Activated CD8-positive, alpha-beta memory T cell treated with anti-CD3 and anti-CD28 coated beads, Interleukin-2, amount 10 ng/mL, durations not matched to agents 7 days and 5 days (primary cell): ENCODE results near the gene BMF. TPM values are rescaled to one million over a fixed set of nuclear protein-coding genes. Genes with fewer than 3 reads are reported as not detected.
"Not testable (repeated sequence)": the region's sequence is repeated elsewhere in the genome, so short reads cannot be mapped to it uniquely, and the experiment has no call there.

ENCODE experiments used
- ATAC-seq: fragments of 150-1000 bp; cut with Tn5 transposase; one replicate; pipeline ENCODE4 v1.10.0; 2021; ENCODE audit warnings: moderate library complexity
- CTCF ChIA-PET: fragments of 350-600 bp; sonication (Branson Sonifier 250); formaldehyde crosslinking; loops from one replicate; lab custom pipeline; 2021; ENCODE audit warnings: antibody characterized with exemption; lab: Charles Lee
- DNase-seq: peaks from one replicate; pipeline ENCODE4 v3.0.0-alpha.2; 2020
- H3K27ac Mint-ChIP-seq: one replicate; pipeline ENCODE4 v1.8.0; 2021; ENCODE audit warnings: mild to moderate bottlenecking, mixed read lengths
- H3K27me3 Mint-ChIP-seq: one replicate; pipeline ENCODE4 v1.8.0; 2021; ENCODE audit warnings: mixed read lengths
- H3K36me3 Mint-ChIP-seq: one replicate; pipeline ENCODE4 v1.8.0; 2021; ENCODE audit warnings: mild to moderate bottlenecking, mixed read lengths
- H3K4me1 Mint-ChIP-seq: one replicate; pipeline ENCODE4 v1.8.0; 2021; ENCODE audit warnings: mixed read lengths
- H3K4me3 Mint-ChIP-seq: one replicate; pipeline ENCODE4 v1.8.0; 2021; ENCODE audit warnings: mild to moderate bottlenecking, moderate library complexity, mixed read lengths
- H3K9me3 Mint-ChIP-seq: one replicate; pipeline ENCODE4 v1.8.0; 2022; ENCODE audit warnings: low read depth, mixed read lengths
- total RNA-seq, 2 experiments: library from RNA; stranded (reverse); gene quantifications; one replicate each; pipeline ENCODE4 v1.2.3, GENCODE V29; 2021

BMF gene
- total RNA-seq, 2 experiments from 2014 or later: 3.6 to 13.0 TPM

DNA sequence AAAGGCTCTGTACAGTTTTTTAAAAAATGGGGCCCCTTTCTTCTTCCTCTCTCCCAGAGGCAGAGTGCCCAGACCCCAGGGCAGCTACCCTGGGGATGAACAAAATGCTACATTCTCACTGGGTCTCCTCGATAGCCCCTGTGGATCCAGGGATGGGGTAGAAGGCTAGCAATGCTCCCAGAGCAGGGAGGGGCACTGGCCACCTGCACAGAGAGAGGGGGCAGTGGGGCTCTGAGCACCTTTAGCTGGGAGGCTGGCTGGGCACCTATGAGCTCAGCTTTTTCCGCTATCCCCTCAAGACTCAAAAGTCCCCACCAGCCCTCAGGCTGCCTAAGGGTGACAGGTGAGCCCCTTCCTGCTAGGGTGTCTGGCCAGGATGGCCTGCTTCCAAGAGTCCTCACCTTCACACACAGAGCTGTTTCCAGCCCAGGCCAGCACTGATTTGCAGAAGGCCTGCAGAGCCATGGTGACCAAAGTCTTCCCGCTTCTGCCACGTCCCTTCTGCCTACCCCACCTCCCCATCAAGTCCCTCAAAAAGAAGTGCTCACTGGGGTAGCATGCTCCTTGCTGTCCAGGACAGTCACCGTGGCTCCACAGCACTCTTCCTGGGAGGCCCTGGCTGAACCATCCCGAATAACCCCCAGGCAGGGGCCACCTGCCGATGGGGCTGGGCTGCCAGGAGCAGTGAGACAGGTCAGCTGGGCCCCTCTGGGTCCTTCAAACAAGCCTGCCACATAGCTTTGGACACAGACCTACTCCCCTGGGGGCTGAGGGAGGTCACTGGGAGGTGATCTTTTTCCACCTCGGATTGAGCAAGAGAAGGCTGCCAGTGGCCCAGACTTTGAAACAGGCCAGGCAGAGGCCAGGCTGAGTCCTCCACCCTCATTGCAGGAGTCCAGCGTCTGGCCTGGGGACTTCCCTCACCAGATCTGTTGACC, 20.4 kb downstream of the BMF start:
- Mint-ChIP-seq H3K9me3 (no peaks in the 10 kb centered on the region), H3K27ac (no peak overlapping the region), H3K4me1 (peaks cover 5% of the 10 kb centered on the region), H3K4me3 (no peak overlapping the region), H3K36me3 (no peaks in the 10 kb centered on the region), H3K27me3 (peaks cover 8% of the 10 kb centered on the region)
- DNase-seq (no peak), ATAC-seq (no peak)
- CTCF ChIA-PET: interaction anchor here (0.6 to 13.4 kb wide), 2 partner anchors 12 to 19 kb away, joined by 3 to 139 read pairs; partner anchors contain the start of gene BMF

- H3K36me3 Mint-ChIP-seq: no peaks in the 10 kb centered on the region
- no peak for ATAC-seq
- CTCF ChIA-PET: interaction anchor here (0.6 to 13.4 kb wide), 2 partner anchors 13 to 20 kb away, joined by 3 to 139 read pairs; partner anchors contain the start of gene BMF
These were observed 21.4 kb downstream of the BMF start for GRCh38 chr15:40087068-40087810.

GRCh38 chr15:40085266-40085665, 23.4 kb downstream of the BMF start:
- Mint-ChIP-seq H3K27ac (no peak overlapping the region), H3K27me3 (peaks cover 31% of the 10 kb centered on the region), H3K4me3 (no peak overlapping the region), H3K9me3 (no peaks in the 10 kb centered on the region), H3K36me3 (no peaks in the 10 kb centered on the region), H3K4me1 (peaks cover 12% of the 10 kb centered on the region)
- ATAC-seq (no peak), DNase-seq (no peak)
- CTCF ChIA-PET: no interaction called here

More at GRCh38 chr15:40087068-40087810, 21.4 kb downstream of the BMF start:
- peaks cover 14% of the 10 kb centered on the region for H3K27me3 Mint-ChIP-seq
- no peak overlapping the region for H3K4me3 Mint-ChIP-seq
- no peak for DNase-seq
- H3K4me1 Mint-ChIP-seq: peaks cover 3% of the 10 kb centered on the region
- H3K27ac Mint-ChIP-seq: no peak overlapping the region
- no peaks in the 10 kb centered on the region for H3K9me3 Mint-ChIP-seq

GRCh38 chr15:40084650-40085049, 24.0 kb downstream of the BMF start:
- DNase-seq (no peak), ATAC-seq (no peak)
- H3K27ac Mint-ChIP-seq: no peak overlapping the region
- CTCF ChIA-PET: no interaction called here
- peaks cover 15% of the 10 kb centered on the region for H3K4me1 Mint-ChIP-seq
- H3K36me3 Mint-ChIP-seq: no peaks in the 10 kb centered on the region
- H3K27me3 Mint-ChIP-seq: peaks cover 33% of the 10 kb centered on the region
- H3K9me3 Mint-ChIP-seq: no peaks in the 10 kb centered on the region
- H3K4me3 Mint-ChIP-seq: no peak overlapping the region

- Mint-ChIP-seq H3K4me1 (peaks cover 15% of the 10 kb centered on the region), H3K27ac (no peak overlapping the region), H3K9me3 (no peaks in the 10 kb centered on the region), H3K27me3 (peaks cover 33% of the 10 kb centered on the region), H3K36me3 (no peaks in the 10 kb centered on the region), H3K4me3 (no peak overlapping the region)
- CTCF ChIA-PET: interaction anchor here (0.8 to 2.3 kb wide), 2 partner anchors 22 to 193 kb away, joined by 3 to 5 read pairs; no protein-coding TSS in a partner anchor
- no peak for ATAC-seq
- no peak for DNase-seq
These were observed 26.3 kb downstream of the BMF start for GRCh38 chr15:40082195-40082883.

DNA sequence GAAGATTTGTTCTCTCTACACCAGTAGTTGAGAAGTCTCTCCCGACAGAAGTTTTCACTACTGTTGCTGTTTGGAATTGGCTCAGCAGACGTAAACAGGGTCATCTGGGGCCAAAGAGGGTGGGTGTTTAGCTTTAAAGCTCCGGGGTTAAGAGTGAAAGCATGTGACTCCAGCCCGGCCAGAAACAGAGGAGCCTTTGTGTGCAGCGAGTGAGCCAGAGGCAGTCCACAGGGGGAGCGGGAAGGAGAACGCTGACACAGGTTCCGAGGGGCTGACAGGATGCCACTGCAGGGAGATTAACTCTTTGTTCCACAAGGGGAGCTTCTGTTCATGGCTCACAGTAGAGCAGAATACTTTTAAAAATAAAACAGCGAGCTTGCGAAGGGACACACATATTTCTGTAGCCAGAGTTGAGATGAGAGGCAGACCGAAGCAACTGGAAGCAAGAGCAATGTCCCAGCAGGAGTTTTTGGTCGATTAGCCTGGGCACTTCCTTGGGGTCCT, 26.9 kb downstream of the BMF start:
- Mint-ChIP-seq H3K9me3 (no peaks in the 10 kb centered on the region), H3K27me3 (peaks cover 33% of the 10 kb centered on the region), H3K36me3 (no peaks in the 10 kb centered on the region), H3K4me3 (no peak overlapping the region), H3K4me1 (peaks cover 15% of the 10 kb centered on the region), H3K27ac (no peak overlapping the region)
- ATAC-seq (no peak), DNase-seq (no peak)
- CTCF ChIA-PET: interaction anchor here (2.3 kb wide), 1 partner anchor 22 kb away, joined by 5 read pairs; no protein-coding TSS in a partner anchor

- Mint-ChIP-seq H3K36me3 (no peaks in the 10 kb centered on the region), H3K4me1 (peaks cover 15% of the 10 kb centered on the region), H3K4me3 (no peak overlapping the region), H3K9me3 (no peaks in the 10 kb centered on the region), H3K27me3 (peaks cover 33% of the 10 kb centered on the region), H3K27ac (no peak overlapping the region)
- no peak for DNase-seq
- no peak for ATAC-seq
- CTCF ChIA-PET: interaction anchor here (2.3 kb wide), 1 partner anchor 23 kb away, joined by 5 read pairs; no protein-coding TSS in a partner anchor
These were observed 27.8 kb downstream of the BMF start for GRCh38 chr15:40080847-40081246.

- CTCF ChIA-PET: no interaction called here
- no peak overlapping the region for H3K4me3 Mint-ChIP-seq
These were observed 28.6 kb downstream of the BMF start for GRCh38 chr15:40080104-40080503.

GRCh38 chr15:40079456-40079855, 29.2 kb downstream of the BMF start:
- Mint-ChIP-seq H3K36me3 (no peaks in the 10 kb centered on the region), H3K4me1 (peaks cover 15% of the 10 kb centered on the region), H3K27me3 (peaks cover 30% of the 10 kb centered on the region), H3K4me3 (no peak overlapping the region), H3K27ac (no peak overlapping the region), H3K9me3 (no peaks in the 10 kb centered on the region)
- CTCF ChIA-PET: interaction anchor here (1.3 kb wide), 1 partner anchor 12 kb away, joined by 3 read pairs; no protein-coding TSS in a partner anchor
- ATAC-seq (no peak), DNase-seq (no peak)

More at GRCh38 chr15:40080104-40080503, 28.6 kb downstream of the BMF start:
- DNase-seq (no peak), ATAC-seq (no peak)
- Mint-ChIP-seq H3K27ac (no peak overlapping the region), H3K36me3 (no peaks in the 10 kb centered on the region), H3K4me1 (peaks cover 15% of the 10 kb centered on the region), H3K9me3 (no peaks in the 10 kb centered on the region), H3K27me3 (peaks cover 33% of the 10 kb centered on the region)

- Mint-ChIP-seq H3K36me3 (no peaks in the 10 kb centered on the region), H3K4me3 (no peak overlapping the region), H3K4me1 (peaks cover 14% of the 10 kb centered on the region), H3K27me3 (peaks cover 4% of the 10 kb centered on the region), H3K27ac (no peak overlapping the region), H3K9me3 (no peaks in the 10 kb centered on the region)
- DNase-seq (no peak), ATAC-seq (no peak)
- CTCF ChIA-PET: interaction anchor here (1.5 kb wide), 1 partner anchor 22 kb away, joined by 3 read pairs; no protein-coding TSS in a partner anchor
These were observed 33.2 kb downstream of the BMF start for GRCh38 chr15:40075298-40076044.

DNA sequence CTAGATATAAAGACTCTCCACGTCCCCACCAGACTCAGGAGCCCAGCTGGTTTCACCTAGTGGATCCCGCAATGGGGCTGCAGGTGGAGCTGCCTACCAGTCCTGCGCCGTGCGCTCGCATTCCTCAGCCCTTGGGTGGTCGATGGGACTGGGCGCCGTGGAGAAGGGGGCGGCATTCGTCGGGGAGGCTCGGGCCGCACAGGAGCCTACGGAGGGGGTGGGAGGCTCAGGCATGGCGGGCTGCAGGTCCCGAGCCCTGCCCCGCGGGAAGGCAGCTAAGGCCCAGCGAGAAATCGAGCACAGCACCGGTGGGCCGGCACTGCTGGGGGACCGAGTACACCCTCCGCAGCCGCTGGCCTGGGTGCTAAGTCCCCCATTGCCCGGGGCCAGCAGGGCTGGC, 34.0 kb downstream of the BMF start:
- CTCF ChIA-PET: interaction anchor here (1.4 kb wide), 1 partner anchor 30 kb away, joined by 6 read pairs; no protein-coding TSS in a partner anchor

More for the DNA sequence above, 34.0 kb downstream of the BMF start:
- not testable (repeated sequence) for H3K9me3 Mint-ChIP-seq, H3K36me3 Mint-ChIP-seq, H3K27ac Mint-ChIP-seq, H3K4me3 Mint-ChIP-seq, H3K4me1 Mint-ChIP-seq, H3K27me3 Mint-ChIP-seq, DNase-seq, ATAC-seq
